HG02884 (cell line): Measurements from ENCODE around the gene ANO10.
"Not testable (repeated sequence)": the region's sequence is repeated elsewhere in the genome, so short reads cannot be mapped to it uniquely, and the experiment has no call there.

ENCODE experiments used
- ATAC-seq: cut with Tn5 transposase; IDR thresholded peaks from one replicate; pipeline ENCODE4 v1.9.1; 2021; ENCODE audit warnings: mild to moderate bottlenecking, moderate library complexity; ENCODE audit not compliant: unreplicated experiment

Gene ANO10

GRCh38 chr3:43522727-43523362, 99.0 kb downstream of the ANO10 start:
- ATAC-seq: no peak

DNA sequence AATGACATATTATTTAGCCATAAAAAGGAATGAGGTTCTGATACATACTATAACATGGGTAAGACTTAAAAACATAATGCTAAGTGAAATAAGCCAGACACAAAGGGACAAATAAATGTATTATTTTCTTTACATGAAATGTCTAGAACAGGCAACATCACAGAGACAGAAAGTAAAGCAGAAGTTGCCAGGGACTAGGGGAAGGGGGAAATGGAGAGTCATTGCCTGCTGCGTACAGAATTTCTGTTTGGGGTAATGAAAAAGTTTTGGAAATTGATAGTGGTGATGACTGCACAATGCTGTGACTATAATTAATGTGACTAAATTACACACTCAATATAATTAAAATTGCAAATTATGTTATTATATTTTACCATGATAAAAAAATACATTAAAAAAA, 99.9 kb downstream of the ANO10 start:
- no peak for ATAC-seq

- not testable (repeated sequence) for ATAC-seq
Measured at GRCh38 chr3:43518515-43518914, 103.3 kb downstream of the ANO10 start.

- no peak for ATAC-seq
Measured at GRCh38 chr3:43515970-43516635, 105.7 kb downstream of the ANO10 start.

GRCh38 chr3:43515208-43515917, 106.4 kb downstream of the ANO10 start:
- ATAC-seq: no peak

DNA sequence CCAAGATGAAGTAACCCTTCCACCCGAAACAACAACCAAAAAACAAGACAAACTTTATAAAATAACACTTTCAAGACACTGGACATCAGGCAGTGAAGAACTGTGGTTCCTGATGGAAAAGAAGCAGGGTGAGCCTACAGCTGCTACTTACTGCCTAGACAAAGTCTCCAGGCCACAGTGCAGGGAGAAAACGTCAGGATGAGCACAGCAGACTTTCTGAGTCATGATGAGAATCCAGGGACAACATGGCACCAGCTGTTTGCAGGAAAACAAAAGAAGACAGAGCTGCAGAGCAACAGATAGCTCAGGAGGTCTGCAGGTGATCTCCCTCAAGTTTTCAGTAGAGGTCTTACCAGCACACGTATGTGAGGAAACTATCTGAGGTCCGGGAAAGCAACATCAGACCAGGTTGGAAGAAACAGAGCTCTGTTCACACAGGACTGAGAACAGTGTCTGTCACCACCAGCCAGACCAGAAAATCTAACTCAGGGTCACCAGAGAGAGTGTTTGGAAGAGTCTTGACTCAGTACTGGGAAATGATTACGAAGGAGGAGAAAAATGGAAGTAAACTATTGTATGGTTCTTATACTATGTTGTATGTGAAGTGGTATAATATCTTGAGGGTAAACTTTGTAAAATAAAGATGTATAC, 108.9 kb downstream of the ANO10 start:
- ATAC-seq: no peak

GRCh38 chr3:43506644-43507043, 115.2 kb downstream of the ANO10 start:
- ATAC-seq: no peak

GRCh38 chr3:43505351-43505750, 116.5 kb downstream of the ANO10 start:
- ATAC-seq: no peak

DNA sequence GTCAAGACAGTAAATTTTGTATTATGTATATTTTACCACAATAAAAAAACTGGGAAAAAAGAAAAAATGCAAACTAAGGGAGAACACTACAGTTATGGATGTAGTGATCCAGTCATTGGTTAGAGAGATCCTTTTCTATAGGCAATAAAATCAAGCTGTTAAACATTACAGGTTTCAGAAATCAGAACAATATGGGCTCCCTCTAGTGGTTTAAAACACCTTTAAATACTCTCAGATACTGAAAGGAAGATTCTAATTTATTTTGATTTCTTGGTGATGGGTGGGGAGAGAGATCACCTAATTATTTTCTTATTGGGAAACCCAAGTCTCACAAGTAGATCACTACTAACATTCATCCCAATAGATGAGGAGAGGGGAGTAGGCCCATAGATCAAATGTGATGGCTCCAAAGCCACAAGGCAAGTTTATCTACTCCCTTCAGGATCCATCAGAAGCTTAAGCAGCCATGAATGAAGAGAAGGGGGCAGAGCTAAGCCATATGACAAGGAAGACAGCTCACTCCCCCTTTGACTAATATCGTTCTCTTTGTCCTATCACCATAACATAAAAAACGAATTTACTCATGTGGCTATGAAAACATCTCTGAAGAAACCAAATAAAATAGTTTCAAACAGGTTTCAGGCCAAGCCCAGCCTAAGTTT, 118.6 kb downstream of the ANO10 start:
- ATAC-seq: no peak

- ATAC-seq: no peak
Measured at GRCh38 chr3:43499256-43499655, 122.6 kb downstream of the ANO10 start.

DNA sequence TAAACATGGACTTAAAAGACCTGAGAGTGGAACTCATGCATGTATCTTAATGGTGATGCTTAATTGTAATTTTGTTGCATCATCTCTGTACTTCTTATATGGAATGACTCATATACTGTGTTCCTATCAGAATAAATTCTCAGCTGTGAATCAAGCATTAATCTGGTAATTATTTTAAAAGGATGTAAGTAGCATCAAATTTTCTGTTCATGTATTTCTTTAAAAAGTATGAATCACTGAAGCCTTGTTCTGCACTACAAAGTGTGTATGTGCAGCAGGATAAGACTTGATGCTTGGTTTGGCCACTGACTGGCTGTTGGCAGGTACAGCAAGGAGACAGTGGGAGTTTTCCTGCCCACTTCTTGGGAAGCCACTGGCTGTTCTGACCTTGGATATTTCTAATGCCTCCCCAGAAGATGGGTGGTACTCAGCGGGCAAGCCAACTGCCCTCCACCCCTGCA, 123.9 kb downstream of the ANO10 start:
- no peak for ATAC-seq

- ATAC-seq: no peak
Measured at GRCh38 chr3:43497422-43497821, 124.4 kb downstream of the ANO10 start.

DNA sequence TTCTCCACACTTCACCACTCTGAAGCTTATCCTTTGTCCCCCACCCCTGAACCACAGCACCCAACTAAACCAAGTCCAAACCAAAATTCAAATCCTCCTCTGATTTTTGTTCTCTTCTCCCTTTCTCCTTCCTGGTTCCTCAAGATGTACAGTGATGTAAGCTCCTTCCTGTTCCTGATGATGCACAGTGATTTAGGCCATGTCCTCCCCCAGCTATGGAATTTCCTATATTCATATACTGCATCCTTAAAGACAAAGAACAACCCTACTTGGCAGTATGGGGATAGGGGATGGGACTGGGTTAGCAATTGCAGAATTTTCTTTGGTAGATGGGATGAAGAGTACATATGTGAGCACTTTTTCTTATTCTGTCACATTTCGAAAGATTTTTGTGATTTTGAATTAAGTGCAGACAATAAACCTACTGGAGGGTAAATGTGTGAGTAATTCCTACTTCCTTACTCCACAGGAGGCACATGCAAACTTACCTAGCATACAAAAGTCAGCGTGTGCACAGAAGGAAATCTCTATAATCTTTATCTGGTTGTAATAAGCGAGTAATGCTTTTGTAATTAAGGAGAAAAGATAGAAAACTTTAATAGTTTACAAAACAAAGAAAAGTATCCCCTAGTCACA, 125.0 kb downstream of the ANO10 start:
- ATAC-seq: no peak

- ATAC-seq: not testable (repeated sequence)
Measured at GRCh38 chr3:43492932-43493331, 128.9 kb downstream of the ANO10 start.

- not testable (repeated sequence) for ATAC-seq
Measured at GRCh38 chr3:43491807-43492206, 130.0 kb downstream of the ANO10 start.

DNA sequence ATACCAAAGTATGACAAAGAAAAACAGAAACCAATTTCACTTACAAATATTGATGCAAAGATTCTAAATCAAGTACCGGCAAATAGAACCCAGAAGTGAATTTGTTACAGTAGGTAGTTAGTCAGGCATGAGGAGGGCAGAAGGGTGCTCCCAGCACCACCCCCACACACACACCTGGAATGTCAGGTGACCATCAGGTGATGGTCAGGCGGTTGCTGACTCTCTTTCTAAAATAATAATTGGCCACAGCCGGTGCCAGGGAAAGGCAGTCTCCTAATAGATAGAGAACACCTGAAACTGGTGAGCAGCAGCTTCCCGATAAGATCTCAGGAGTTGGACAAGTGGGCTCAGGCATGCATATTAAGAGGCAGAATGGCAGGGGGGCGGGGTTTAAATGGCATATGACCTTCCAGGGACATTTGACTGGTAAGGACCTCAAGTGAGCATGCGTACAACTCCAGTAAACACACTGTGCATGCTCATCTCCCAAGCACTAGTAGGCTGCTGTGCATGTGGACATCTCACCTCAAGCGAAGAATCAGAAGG, 131.1 kb downstream of the ANO10 start:
- no peak for ATAC-seq

- no peak for ATAC-seq
Measured at GRCh38 chr3:43489930-43490329, 131.9 kb downstream of the ANO10 start.

- ATAC-seq: no peak
Measured at GRCh38 chr3:43485931-43486330, 135.9 kb downstream of the ANO10 start.

- ATAC-seq: no peak
Measured at GRCh38 chr3:43484926-43485488, 136.8 kb downstream of the ANO10 start.

DNA sequence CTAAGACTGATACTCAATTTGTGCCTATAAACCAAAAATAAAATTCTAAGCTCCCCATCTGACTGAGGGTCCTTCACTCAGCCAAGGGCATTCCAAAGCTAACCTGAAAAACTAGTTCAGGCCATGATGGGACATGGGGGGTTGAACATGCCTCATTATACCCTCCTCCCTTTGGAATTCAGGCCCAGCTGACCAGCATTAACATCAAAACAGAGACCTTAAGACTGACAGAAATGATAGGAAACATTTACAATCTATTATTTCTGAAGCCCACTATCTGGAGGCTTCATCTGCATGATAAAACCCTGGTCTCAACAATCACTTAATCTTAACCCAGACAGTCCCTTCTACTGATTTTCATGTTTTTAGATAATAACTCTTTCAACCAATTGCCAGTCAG, 140.4 kb downstream of the ANO10 start:
- no peak for ATAC-seq
